Suprapubic skin (tissue), 4 donors: ENCODE data around the gene FLRT3.

ENCODE experiments used
- CTCF ChIP-seq, 2 donors: fragments of 200-600 bp in 1 of 2; fragments of 450-650 bp in 1 of 2; sonication (generic) in 1 of 2; IDR thresholded peaks; one replicate each; pipeline ENCODE4 v1.5.1; 2016 to 2019; ENCODE audit warnings: antibody characterized with exemption in 2 of 2, mild to moderate bottlenecking in 1 of 2, moderate library complexity in 1 of 2
- EP300 ChIP-seq: sonication (generic); formaldehyde crosslinking; IDR thresholded peaks from one replicate; pipeline ENCODE4 v1.6.1; 2017; ENCODE audit warnings: antibody characterized with exemption
- POLR2A ChIP-seq, 2 donors: fragments of 450-650 bp; IDR thresholded peaks; one replicate each; pipeline ENCODE4 v1.6.1; 2017; ENCODE audit warnings: antibody characterized with exemption in 2 of 2, mild to moderate bottlenecking in 2 of 2, moderate library complexity in 2 of 2
- POLR2AphosphoS5 ChIP-seq, 3 donors: sonication (generic); formaldehyde crosslinking; IDR thresholded peaks; one replicate each; pipeline ENCODE4 v1.6.1; 2017; ENCODE audit warnings: antibody characterized with exemption in 3 of 3

- TF ChIP-seq POLR2AphosphoS5 (IDR thresholded peaks at IDR 0.05) = no peak
- no peak for TF ChIP-seq EP300
- no peak for TF ChIP-seq CTCF (IDR thresholded peaks at IDR 0.05)
- TF ChIP-seq POLR2A (IDR thresholded peaks at IDR 0.05) = no peak
Observed at GRCh38 chr20:14303651-14304050, 33.8 kb downstream of the FLRT3 start.
